ENCODE measurements around the gene TRAPPC2.

The TRAPPC2 gene

GRCh38 chrX:13734278-13735172 is at the start of gene TRAPPC2, which contains the start of gene OFD1:
TRAPPC2 (minus strand) TSS chrX:13734620; CDS start chrX:13719963, 14,657 bp downstream.
OFD1 (plus strand) TSS chrX:13734748; CDS start chrX:13735072, 324 bp downstream.
- H2AFZ ChIP-seq (ENCODE audit: low read length): no peak within 1 kb of the TSS
- peak within 1 kb of the TSS; percentile 93 for H3K4me2 ChIP-seq (ENCODE audit: low read length)
- H3K4me1 ChIP-seq (ENCODE audit: insufficient read depth, low read length, severe bottlenecking): peaks cover 41% of the 10 kb centered on the region
- TF ChIP-seq, protein P1, sequence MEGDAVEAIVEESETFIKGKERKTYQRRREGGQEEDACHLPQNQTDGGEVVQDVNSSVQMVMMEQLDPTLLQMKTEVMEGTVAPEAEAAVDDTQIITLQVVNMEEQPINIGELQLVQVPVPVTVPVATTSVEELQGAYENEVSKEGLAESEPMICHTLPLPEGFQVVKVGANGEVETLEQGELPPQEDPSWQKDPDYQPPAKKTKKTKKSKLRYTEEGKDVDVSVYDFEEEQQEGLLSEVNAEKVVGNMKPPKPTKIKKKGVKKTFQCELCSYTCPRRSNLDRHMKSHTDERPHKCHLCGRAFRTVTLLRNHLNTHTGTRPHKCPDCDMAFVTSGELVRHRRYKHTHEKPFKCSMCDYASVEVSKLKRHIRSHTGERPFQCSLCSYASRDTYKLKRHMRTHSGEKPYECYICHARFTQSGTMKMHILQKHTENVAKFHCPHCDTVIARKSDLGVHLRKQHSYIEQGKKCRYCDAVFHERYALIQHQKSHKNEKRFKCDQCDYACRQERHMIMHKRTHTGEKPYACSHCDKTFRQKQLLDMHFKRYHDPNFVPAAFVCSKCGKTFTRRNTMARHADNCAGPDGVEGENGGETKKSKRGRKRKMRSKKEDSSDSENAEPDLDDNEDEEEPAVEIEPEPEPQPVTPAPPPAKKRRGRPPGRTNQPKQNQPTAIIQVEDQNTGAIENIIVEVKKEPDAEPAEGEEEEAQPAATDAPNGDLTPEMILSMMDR (IDR thresholded peaks at IDR 0.05; ENCODE audit: low read length): no peak
- TF ChIP-seq EZH2 (IDR thresholded peaks at IDR 0.05; ENCODE audit: borderline replicate concordance, low read length): no peak
- no peaks in the 10 kb centered on the region for H3K9me2 ChIP-seq (ENCODE audit: low read depth, low read length)
- no peaks in the 10 kb centered on the region for H4K20me1 ChIP-seq (ENCODE audit: insufficient read depth, low read length)
- peak within 1 kb of the TSS; percentile 98 for H3K27ac ChIP-seq (ENCODE audit: low read depth, low read length, poor library complexity, severe bottlenecking)
- H3K9ac ChIP-seq (ENCODE audit: low read length): peak within 1 kb of the TSS; percentile 97
- no peaks in the 10 kb centered on the region for H3K27me3 ChIP-seq (ENCODE audit: insufficient read depth, low read length)
- peaks cover 44% of the 10 kb centered on the region for H3K79me2 ChIP-seq (ENCODE audit: insufficient read depth, low read length)
- H3K9me3 ChIP-seq (ENCODE audit: low read length): no peaks in the 10 kb centered on the region
- H3F3A ChIP-seq (ENCODE audit: insufficient read depth, low read length): no peaks in the 10 kb centered on the region
- peaks cover 37% of the 10 kb centered on the region for H3K36me3 ChIP-seq (ENCODE audit: insufficient read depth, low read length)
- H3K4me3 ChIP-seq (ENCODE audit: low read depth, low read length, poor library complexity, severe bottlenecking): peak within 1 kb of the TSS; percentile 77

DNA sequence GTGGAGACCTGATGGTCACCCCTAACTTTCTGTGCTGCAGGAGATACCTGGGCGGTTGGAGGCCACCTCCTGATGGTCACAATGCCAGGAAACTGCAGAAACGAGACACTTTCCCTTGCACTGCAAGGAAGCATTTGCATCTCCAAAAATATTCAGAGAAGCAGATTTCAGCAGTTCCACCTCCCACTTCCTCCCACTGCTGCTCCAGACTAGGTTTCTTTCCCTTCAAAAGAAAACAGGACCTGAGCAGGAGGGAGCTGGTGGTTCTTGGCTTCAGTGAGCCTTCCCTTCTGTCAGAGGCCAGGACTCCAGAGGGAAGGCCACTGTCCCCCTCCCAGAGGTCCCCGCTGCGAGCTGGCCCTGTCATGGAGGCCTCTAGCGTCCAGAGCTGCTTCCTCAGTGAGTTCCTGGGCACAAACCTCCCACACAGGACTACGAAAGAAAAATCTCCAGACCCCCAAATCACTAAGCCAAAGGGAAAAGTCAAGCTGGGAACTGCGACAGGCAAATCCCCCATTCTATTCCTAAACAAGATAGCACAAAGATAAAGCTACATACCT is 46.5 kb upstream of the TRAPPC2 start:
- Histone ChIP-seq H3K9me3 (ENCODE audit: low read length) (no peaks in the 10 kb centered on the region), H3K27ac (ENCODE audit: low read depth, low read length, poor library complexity, severe bottlenecking) (no peak overlapping the region), H3K4me3 (ENCODE audit: low read depth, low read length, poor library complexity, severe bottlenecking) (no peak overlapping the region), H2AFZ (ENCODE audit: low read length) (no peak overlapping the region), H3K4me2 (ENCODE audit: low read length) (no peak overlapping the region), H4K20me1 (ENCODE audit: insufficient read depth, low read length) (no peaks in the 10 kb centered on the region), H3K79me2 (ENCODE audit: insufficient read depth, low read length) (no peaks in the 10 kb centered on the region), H3K27me3 (ENCODE audit: insufficient read depth, low read length) (no peaks in the 10 kb centered on the region), H3F3A (ENCODE audit: insufficient read depth, low read length) (no peaks in the 10 kb centered on the region), H3K36me3 (ENCODE audit: insufficient read depth, low read length) (peaks cover 3% of the 10 kb centered on the region; the same call in 1 of the 2 replicates), H3K9ac (ENCODE audit: low read length) (no peak overlapping the region), H3K9me2 (ENCODE audit: low read depth, low read length) (no peaks in the 10 kb centered on the region), H3K4me1 (ENCODE audit: insufficient read depth, low read length, severe bottlenecking) (no peaks in the 10 kb centered on the region)
- no peak for TF ChIP-seq EZH2 (IDR thresholded peaks at IDR 0.05; ENCODE audit: borderline replicate concordance, low read length)
- TF ChIP-seq, protein P1 (IDR thresholded peaks at IDR 0.05; ENCODE audit: low read length): no peak

DNA sequence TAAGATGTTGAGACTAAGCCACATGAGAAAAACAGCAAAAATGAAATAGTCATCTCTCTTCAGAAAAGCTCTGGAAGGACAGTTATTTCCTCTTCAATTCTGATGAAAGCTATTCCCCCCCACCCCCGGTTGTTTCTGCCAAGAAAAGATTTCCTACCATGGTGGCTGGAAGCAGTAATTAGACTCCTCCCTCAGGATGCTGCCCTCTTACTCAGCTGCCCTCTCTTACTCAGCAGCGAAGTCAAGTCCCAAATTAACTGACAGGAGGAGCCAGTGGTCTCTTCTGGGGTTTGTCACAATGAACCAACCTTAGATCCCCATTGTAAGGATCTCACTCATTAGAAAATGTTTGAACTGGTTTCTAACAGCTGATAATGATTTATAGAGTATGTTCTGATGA is 44.5 kb upstream of the TRAPPC2 start:
- Histone ChIP-seq H3K79me2 (ENCODE audit: insufficient read depth, low read length) (no peaks in the 10 kb centered on the region), H4K20me1 (ENCODE audit: insufficient read depth, low read length) (no peaks in the 10 kb centered on the region), H3K9me2 (ENCODE audit: low read depth, low read length) (no peaks in the 10 kb centered on the region), H3K9me3 (ENCODE audit: low read length) (no peaks in the 10 kb centered on the region), H3F3A (ENCODE audit: insufficient read depth, low read length) (no peaks in the 10 kb centered on the region), H3K27ac (ENCODE audit: low read depth, low read length, poor library complexity, severe bottlenecking) (no peak overlapping the region), H3K4me3 (ENCODE audit: low read depth, low read length, poor library complexity, severe bottlenecking) (no peak overlapping the region), H3K36me3 (ENCODE audit: insufficient read depth, low read length) (peaks cover 23% of the 10 kb centered on the region), H3K27me3 (ENCODE audit: insufficient read depth, low read length) (no peaks in the 10 kb centered on the region), H2AFZ (ENCODE audit: low read length) (no peak overlapping the region), H3K9ac (ENCODE audit: low read length) (no peak overlapping the region), H3K4me1 (ENCODE audit: insufficient read depth, low read length, severe bottlenecking) (no peaks in the 10 kb centered on the region), H3K4me2 (ENCODE audit: low read length) (no peak overlapping the region)
- TF ChIP-seq, protein P1 (IDR thresholded peaks at IDR 0.05; ENCODE audit: low read length): no peak
- no peak for TF ChIP-seq EZH2 (IDR thresholded peaks at IDR 0.05; ENCODE audit: borderline replicate concordance, low read length)
